KG1 (cell line): Measurements from ENCODE around the gene VWCE.

Experiments used
- DNase-seq: peaks from one replicate; lab custom pipeline; 2025; lab: John Stamatoyannopoulos, UW

Gene VWCE

DNA sequence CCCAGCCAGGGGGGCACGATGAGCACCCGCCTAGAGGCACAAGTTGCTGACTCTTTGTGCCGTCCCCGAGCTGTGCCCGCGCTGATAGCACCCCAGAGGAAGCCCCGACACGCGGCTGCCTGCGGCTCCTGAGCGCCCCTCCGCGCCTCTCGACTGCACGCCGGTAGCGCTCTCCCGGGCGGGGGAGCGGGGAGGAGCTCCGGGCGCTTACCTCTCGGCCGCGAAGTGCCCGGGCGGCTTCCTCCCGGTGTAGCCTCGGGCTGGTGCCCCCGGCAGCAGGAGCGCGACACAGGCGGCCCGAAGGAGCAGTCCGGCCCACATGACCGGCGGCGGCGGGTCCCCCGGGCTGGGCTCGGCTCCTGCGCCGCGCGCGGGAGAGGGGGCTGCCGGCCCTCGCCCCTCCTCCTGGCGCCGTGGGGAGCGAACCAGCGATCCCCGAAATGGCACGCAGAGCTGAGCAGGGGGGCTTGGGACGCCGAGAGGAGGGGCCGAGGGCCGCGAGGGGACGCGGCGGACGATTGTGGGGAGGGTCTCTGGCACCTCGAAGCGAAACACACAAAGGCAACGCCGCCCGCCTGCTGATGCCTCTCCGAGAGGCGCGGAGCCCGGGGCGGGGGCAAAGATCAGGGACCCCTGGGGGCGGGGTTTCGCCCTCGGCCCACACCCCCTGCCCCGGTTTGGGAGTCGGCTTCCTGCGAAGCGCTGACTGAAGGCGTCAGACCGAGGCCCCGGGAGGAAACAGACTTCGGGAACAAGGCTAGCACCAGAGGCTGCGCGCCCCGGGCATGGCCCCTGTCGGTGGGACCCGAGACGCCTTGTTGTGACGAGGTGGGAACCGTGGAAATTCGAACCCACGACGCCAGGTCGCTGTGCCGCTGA lies at the start of gene VWCE:
Gene VWCE (minus strand): TSS at position 600 of the 879 bp plus-strand sequence. CDS start 279 bp downstream, at position 321.
- DNase-seq: peak; percentile 46

GRCh38 chr11:61343792-61344745 lies 49.0 kb upstream of the VWCE start:
- no peak for DNase-seq

DNA sequence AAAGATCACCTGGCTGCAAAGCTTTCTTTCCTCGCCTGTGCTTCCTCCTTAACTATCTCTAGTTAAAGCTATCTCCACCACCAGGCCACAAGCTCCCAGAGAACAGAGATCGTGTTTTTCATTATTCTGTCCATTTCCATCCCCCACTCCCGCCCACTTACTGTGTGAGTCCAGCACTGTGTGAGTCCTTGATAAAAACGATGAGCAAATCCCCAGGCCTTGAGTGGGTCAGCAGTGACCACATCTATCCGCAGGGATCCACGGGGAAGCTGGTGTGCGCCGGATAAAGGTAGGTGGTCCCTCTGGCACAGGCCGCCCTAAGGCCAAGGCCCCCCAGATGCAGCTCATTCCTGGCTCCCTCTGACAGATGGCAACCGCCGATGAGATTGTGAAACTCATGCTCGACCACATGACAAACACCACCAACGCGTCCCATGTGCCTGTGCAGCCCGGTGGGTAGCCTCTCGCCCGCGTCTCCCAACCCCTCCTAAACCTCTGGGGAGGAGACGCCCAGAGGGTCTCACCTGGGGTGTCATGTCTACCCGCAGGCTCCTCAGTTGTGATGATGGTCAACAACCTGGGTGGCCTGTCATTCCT lies 47.2 kb upstream of the VWCE start:
- no peak for DNase-seq

DNA sequence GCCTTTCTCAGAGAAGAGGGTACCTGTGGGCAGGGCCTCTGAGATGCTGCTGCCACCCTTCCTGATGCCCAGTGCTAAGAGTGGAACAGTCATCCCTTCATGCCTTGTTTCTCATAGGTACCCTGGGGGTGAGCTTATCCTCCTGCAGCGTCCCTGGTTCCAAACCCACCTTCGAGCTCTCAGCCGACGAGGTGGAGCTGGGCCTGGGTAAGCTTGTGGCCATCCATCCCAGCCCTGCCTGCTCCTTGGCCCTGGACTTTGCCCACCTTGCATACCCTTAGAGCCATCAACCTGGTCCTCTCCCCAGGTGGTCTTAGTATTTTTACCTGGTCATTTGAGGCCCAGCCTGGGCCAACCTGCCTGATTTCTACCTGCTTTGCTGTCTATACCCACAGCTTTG lies 46.6 kb upstream of the VWCE start:
- no peak for DNase-seq

GRCh38 chr11:61340979-61341378 lies 45.9 kb upstream of the VWCE start:
- DNase-seq: no peak

DNA sequence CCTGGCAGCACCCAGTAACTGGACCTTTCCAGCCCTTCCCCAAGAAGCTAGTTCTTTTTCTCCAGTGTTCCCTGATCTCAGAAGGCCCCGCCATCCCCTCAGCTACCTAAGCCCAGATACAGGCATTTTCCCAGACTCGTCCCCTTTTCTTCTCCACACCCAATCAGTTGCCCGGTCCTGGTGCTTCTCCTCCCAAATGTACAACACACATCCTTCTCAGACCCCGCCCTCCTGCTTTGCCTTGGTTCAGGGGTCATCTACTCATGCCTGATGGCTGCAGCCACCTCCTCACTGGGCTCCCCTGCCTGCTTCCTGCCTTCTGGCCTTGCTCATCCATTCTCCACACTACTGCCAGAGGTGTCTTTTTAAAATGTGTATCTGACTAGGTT lies 44.4 kb upstream of the VWCE start:
- DNase-seq: no peak

DNA sequence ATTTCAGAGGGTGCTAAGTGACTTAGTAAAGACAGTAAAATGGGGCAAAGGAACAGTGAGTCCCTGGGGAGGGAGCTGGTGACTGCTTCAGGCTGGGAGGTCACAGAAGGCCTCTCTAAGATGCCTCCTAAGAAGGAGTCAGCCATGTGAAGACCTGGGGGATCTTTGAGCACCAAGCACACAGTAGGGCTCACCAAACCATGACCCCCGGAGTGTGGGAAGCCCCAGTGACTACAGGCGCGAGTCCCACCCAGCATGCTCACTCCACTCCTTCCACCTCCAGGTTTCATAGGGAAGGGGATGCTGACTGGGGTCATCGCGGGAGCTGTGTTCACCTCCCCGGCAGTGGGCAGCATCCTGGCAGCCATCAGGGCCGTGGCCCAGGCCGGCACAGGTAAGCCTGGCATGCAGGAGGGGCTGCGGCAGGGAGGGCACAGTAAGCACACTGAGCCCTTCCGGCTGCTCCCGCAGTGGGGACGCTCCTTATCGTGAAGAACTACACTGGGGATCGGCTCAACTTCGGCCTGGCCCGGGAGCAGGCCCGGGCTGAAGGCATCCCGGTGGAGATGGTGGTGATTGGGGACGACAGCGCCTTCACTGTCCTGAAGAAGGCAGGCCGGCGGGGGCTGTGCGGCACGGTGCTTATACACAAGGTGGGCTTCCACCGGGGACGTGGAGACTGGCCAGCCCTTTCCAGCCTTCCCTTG lies 43.8 kb upstream of the VWCE start:
- DNase-seq: no peak

DNA sequence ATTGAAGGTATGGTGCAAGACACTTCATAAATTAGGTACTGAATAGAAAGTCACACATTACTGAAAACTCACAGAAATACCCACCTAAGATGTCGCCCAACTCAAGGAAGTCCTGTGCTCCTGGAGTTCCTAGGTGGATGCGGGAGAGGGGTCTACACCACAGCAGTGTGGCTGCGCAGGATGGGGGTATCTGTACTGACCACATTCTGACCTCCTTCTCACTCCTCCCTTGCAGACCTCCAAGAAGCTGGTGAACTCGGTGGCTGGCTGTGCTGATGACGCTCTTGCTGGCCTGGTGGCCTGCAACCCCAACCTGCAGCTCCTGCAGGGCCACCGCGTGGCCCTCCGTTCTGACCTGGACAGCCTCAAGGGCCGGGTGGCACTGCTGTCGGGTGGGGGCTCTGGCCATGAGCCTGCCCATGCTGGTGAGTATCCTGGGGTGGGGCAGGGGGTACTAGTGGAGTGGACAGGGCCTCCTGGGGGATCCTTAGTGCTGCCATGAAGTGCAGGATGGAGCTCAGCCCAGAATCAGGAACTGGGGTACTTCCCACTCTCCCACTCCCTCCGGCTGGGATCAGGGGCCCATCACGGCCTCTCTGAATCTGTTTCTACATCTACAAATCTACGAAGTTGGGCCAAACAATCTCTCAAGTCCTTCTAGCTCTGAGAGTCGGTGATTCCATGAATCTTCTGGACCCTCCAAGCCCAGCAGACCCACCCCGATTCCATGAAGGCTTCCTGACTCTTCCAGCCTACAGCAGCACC lies 42.8 kb upstream of the VWCE start:
- DNase-seq: no peak

GRCh38 chr11:61336171-61336935 lies 41.2 kb upstream of the VWCE start:
- peak; percentile 72 for DNase-seq

DNA sequence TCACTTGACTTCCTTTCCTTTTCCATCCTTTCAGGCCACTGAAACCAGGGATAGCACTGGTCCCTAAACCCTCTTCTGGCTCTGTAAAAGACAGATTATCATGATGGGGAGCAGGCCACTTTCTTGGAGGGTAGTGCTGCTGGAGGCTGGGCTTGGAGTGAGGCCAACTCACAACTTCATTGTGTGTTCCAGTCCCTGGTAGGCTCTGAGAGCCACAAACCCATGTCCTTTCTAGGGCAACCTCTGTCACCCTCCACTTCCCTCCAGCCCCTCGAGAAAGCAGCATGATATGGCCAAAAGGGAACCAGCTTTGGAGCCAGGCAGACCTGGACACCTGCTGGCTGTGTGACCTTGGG lies 40.2 kb upstream of the VWCE start:
- no peak for DNase-seq

GRCh38 chr11:61334434-61335354 lies 39.6 kb upstream of the VWCE start:
- DNase-seq: no peak

GRCh38 chr11:61333550-61334433 lies 38.7 kb upstream of the VWCE start:
- peak; percentile 81 for DNase-seq

- DNase-seq: peak; percentile 99
These were observed 37.9 kb upstream of the VWCE start, which contains the start of the genes DDB1 and TKFC for GRCh38 chr11:61332797-61333549. DDB1 (minus strand) TSS chr11:61333105; CDS start chr11:61332968, 137 bp downstream. TKFC (plus strand) TSS chr11:61333228; CDS start chr11:61334729, 1,501 bp downstream.

GRCh38 chr11:61332281-61332796 lies 37.2 kb upstream of the VWCE start:
- DNase-seq: no peak

- no peak for DNase-seq
These were observed 36.5 kb upstream of the VWCE start for GRCh38 chr11:61331651-61332050.

- no peak for DNase-seq
These were observed 34.8 kb upstream of the VWCE start for GRCh38 chr11:61329871-61330270.

- no peak for DNase-seq
These were observed 33.2 kb upstream of the VWCE start for GRCh38 chr11:61328351-61328750.
